IMR-90 (cell line): ENCODE measurements around the gene ABTB1. TPM values are rescaled to one million over a fixed set of nuclear protein-coding genes. Genes with fewer than 3 reads are reported as not detected.

Experiments
- ATAC-seq: fragments of 200-7000 bp; cut with Tn5 transposase; 2 replicates; pipeline ENCODE4 v1.9.1; 2020; ENCODE audit warnings: low read depth, mild to moderate bottlenecking, moderate library complexity
- BruUV-seq: library from RNA; stranded (reverse); fragments of 400-500 nt; replicated peaks from 2 replicates; lab custom pipeline; 2021; lab: Mats Ljungman, UMichigan
- CTCF ChIA-PET: fragments of 300-600 bp; formaldehyde crosslinking; extraction: SDS; loops from one replicate; lab custom pipeline; 2021; ENCODE audit warnings: antibody characterized with exemption; lab: Yijun Ruan, JAX
- POLR2A ChIA-PET: fragments of 300-600 bp; sonication (Branson Sonifier 250); formaldehyde crosslinking; loops from one replicate; lab custom pipeline; 2022; ENCODE audit warnings: antibody characterized with exemption; ENCODE audit not compliant: unreplicated experiment; lab: Charles Lee
- DNase-seq: peaks from one replicate; pipeline ENCODE4 v3.0.0; 2013
- H2AFZ ChIP-seq: replicated peaks from 2 replicates; pipeline ENCODE3; 2013; ENCODE audit warnings: low read length, mild to moderate bottlenecking; ENCODE audit not compliant: poor library complexity
- H2AK5ac ChIP-seq: 2 replicates; pipeline ENCODE4 v1.6.1; 2013; ENCODE audit warnings: low read depth, low read length, inconsistent platforms
- H2AK9ac ChIP-seq: replicated peaks from 2 replicates; pipeline ENCODE3; 2013; ENCODE audit warnings: mild to moderate bottlenecking, low read depth, low read length, moderate library complexity; ENCODE audit not compliant: poor library complexity
- H2BK120ac ChIP-seq: 2 replicates; pipeline ENCODE4 v1.6.1; 2013; ENCODE audit warnings: low read depth, low read length, inconsistent platforms
- H2BK15ac ChIP-seq: 3 replicates; pipeline ENCODE4 v1.6.1; 2013; ENCODE audit warnings: low read depth, low read length, inconsistent platforms
- H2BK20ac ChIP-seq: 2 replicates; pipeline ENCODE4 v1.6.1; 2013; ENCODE audit warnings: low read depth, mild to moderate bottlenecking, inconsistent platforms, low read length, moderate library complexity
- H2BK5ac ChIP-seq: 2 replicates; pipeline ENCODE4 v1.6.1; 2013; ENCODE audit warnings: mild to moderate bottlenecking, low read depth, low read length, inconsistent platforms; ENCODE audit not compliant: poor library complexity, severe bottlenecking
- H3K14ac ChIP-seq: replicated peaks from 2 replicates; pipeline ENCODE4 v1.6.1; 2013; ENCODE audit warnings: low read depth, low read length, inconsistent platforms
- H3K18ac ChIP-seq: 2 replicates; pipeline ENCODE4 v1.6.1; 2013; ENCODE audit warnings: low read depth, low read length, control low read depth
- H3K23ac ChIP-seq: 2 replicates; pipeline ENCODE4 v1.6.1; 2013; ENCODE audit warnings: low read depth, low read length, inconsistent platforms
- H3K27ac ChIP-seq: 2 replicates; pipeline ENCODE4 v1.5.1; 2013; ENCODE audit warnings: mild to moderate bottlenecking, control low read depth, low read length; ENCODE audit not compliant: insufficient read depth
- H3K27me3 ChIP-seq: 2 replicates; pipeline ENCODE4 v1.6.1; 2013; ENCODE audit warnings: low read length; ENCODE audit not compliant: control insufficient read depth, insufficient read depth
- H3K36me3 ChIP-seq: 2 replicates; pipeline ENCODE4 v1.6.1; 2013; ENCODE audit warnings: low read length, mixed read lengths; ENCODE audit not compliant: control insufficient read depth, insufficient read depth
- H3K4ac ChIP-seq: 2 replicates; pipeline ENCODE4 v1.6.1; 2013; ENCODE audit warnings: low read depth, low read length, inconsistent platforms
- H3K4me1 ChIP-seq: 2 replicates; pipeline ENCODE4 v1.6.1; 2013; ENCODE audit warnings: low read length, mixed read lengths; ENCODE audit not compliant: control insufficient read depth, insufficient read depth
- H3K4me2 ChIP-seq: 2 replicates; pipeline ENCODE4 v1.6.1; 2013; ENCODE audit warnings: low read depth, mild to moderate bottlenecking, control low read depth, low read length, moderate library complexity
- H3K4me3 ChIP-seq: 2 replicates; pipeline ENCODE4 v1.5.1; 2013; ENCODE audit warnings: low read depth, mild to moderate bottlenecking, control low read depth, low read length, moderate library complexity; ENCODE audit not compliant: insufficient read depth
- H3K56ac ChIP-seq: 2 replicates; pipeline ENCODE4 v1.6.1; 2013; ENCODE audit warnings: low read length, inconsistent platforms; ENCODE audit not compliant: insufficient read depth; ENCODE audit errors: extremely low read depth
- H3K79me1 ChIP-seq, 2 experiments: 2 replicates each; pipeline ENCODE4 v1.6.1; 2013; ENCODE audit warnings: low read length in 2 of 2, inconsistent platforms in 1 of 2, low read depth in 1 of 2
- H3K9ac ChIP-seq: 2 replicates; pipeline ENCODE4 v1.6.1; 2013; ENCODE audit warnings: low read depth, low read length, control low read depth
- H3K9me1 ChIP-seq: 2 replicates; pipeline ENCODE4 v1.6.1; 2013; ENCODE audit warnings: low read length, inconsistent platforms; ENCODE audit not compliant: insufficient read depth
- H3K9me3 ChIP-seq: 2 replicates; pipeline ENCODE4 v1.6.1; 2013; ENCODE audit warnings: low read length; ENCODE audit not compliant: control insufficient read depth, insufficient read depth
- H4K20me1 ChIP-seq: 2 replicates; pipeline ENCODE4 v1.6.1; 2013; ENCODE audit warnings: low read length, inconsistent platforms; ENCODE audit not compliant: insufficient read depth
- H4K5ac ChIP-seq: 2 replicates; pipeline ENCODE4 v1.6.1; 2013; ENCODE audit warnings: mild to moderate bottlenecking, low read depth, low read length, control low read depth
- H4K8ac ChIP-seq, 2 experiments: 2 replicates each; pipeline ENCODE4 v1.6.1; 2013; ENCODE audit warnings: low read depth in 2 of 2, low read length in 2 of 2, control low read depth in 1 of 2, inconsistent platforms in 1 of 2
- H4K91ac ChIP-seq: 2 replicates; pipeline ENCODE4 v1.6.1; 2013; ENCODE audit warnings: low read depth, low read length, inconsistent platforms; ENCODE audit not compliant: insufficient read depth
- FOS ChIP-seq: fragments of 150-350 bp; IDR thresholded peaks from 2 replicates; pipeline ENCODE4 v1.6.1; 2016; ENCODE audit warnings: low read depth, low read length
- RFX5 ChIP-seq: IDR thresholded peaks from 2 replicates; pipeline ENCODE4 v1.8.0; 2012; ENCODE audit warnings: low read depth, mild to moderate bottlenecking, low read length, moderate library complexity
- SMC3 ChIP-seq: fragments of 150-350 bp; IDR thresholded peaks from 2 replicates; pipeline ENCODE4 v1.6.1; 2016; ENCODE audit warnings: low read depth, mild to moderate bottlenecking, antibody characterized with exemption, low read length, moderate library complexity
- WGBS, 2 experiments: methylation state at CpG; one replicate each; pipeline versions ENCODE4 v1.1.5 to v1.1.7; 2013; ENCODE audit warnings: missing lambda C conversion rate in 2 of 2; ENCODE audit not compliant: insufficient read length in 1 of 2; ENCODE audit errors: extremely low coverage in 2 of 2; 5-methylcytosine and 5-hydroxymethylcytosine counted together
- dilution Hi-C: fragments of 300-500 bp; cut with HindIII; formaldehyde crosslinking; loops from one replicate; pipeline ENCODE4 v1.14.3; 2018; ENCODE audit warnings: low sequenced_read_pairs; ENCODE audit not compliant: unreplicated experiment
- in situ Hi-C: fragments of 300-500 bp; cut with MboI; formaldehyde crosslinking; loops from 3 replicates; pipeline ENCODE4 v1.14.3; 2019; ENCODE audit warnings: low sequenced_read_pairs, inconsistent platforms, mixed read lengths
- intact Hi-C: fragments of 100-400 bp; cut with micrococcal nuclease; formaldehyde crosslinking; loops from 2 replicates; pipeline ENCODE4 v1.10.0; 2022
- polyA plus RNA-seq, 3 experiments: library from polyadenylated mRNA; depleted of rRNA; stranded (reverse); fragments of >200 nt; gene quantifications; 2 replicates each; pipeline ENCODE4 v1.2.3, GENCODE V29; 2012; ENCODE audit warnings: low replicate concordance in 1 of 3
- total RNA-seq: library from RNA; depleted of rRNA; stranded (reverse); fragments of >200 nt; gene quantifications from 2 replicates; pipeline ENCODE4 v1.2.3, GENCODE V29; 2012
- TF ChIP-seq, protein P1 (sequence below): fragments of 150-350 bp; IDR thresholded peaks from 2 replicates; pipeline ENCODE4 v1.6.1; 2017; ENCODE audit warnings: mild to moderate bottlenecking, antibody characterized with exemption, low read length, low read depth

The ABTB1 gene
- total and polyA plus RNA-seq, 2 of the 4 experiments (the other 2 are of a cell fraction), result 3.2 to 23.0 TPM

- no peaks in the 10 kb centered on the region for H3K36me3 ChIP-seq
- no peak overlapping the region for H2BK20ac ChIP-seq
- peaks cover 10% of the 10 kb centered on the region; the same call in 1 of the 2 replicates for H4K20me1 ChIP-seq
- H4K91ac ChIP-seq, result no peak overlapping the region
- H3K4ac ChIP-seq, result no peak overlapping the region
- no peak overlapping the region for H2BK120ac ChIP-seq
- no peak overlapping the region for H3K9ac ChIP-seq
- no TSS peak for BruUV-seq
- no peak overlapping the region for H4K5ac ChIP-seq
- H3K27ac ChIP-seq, result no peak overlapping the region
- H3K79me1 ChIP-seq, result no peaks in the 10 kb centered on the region
- intact Hi-C loops, result no loop called here
- H3K56ac ChIP-seq, result no peak overlapping the region
- in situ Hi-C loops, result no loop called here
- H2BK15ac ChIP-seq, result no peak overlapping the region
- TF ChIP-seq SMC3, result no peak
- TF ChIP-seq, protein P1, sequence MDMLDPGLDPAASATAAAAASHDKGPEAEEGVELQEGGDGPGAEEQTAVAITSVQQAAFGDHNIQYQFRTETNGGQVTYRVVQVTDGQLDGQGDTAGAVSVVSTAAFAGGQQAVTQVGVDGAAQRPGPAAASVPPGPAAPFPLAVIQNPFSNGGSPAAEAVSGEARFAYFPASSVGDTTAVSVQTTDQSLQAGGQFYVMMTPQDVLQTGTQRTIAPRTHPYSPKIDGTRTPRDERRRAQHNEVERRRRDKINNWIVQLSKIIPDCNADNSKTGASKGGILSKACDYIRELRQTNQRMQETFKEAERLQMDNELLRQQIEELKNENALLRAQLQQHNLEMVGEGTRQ, result no peak
- no peak for TF ChIP-seq RFX5
- no peak for TF ChIP-seq FOS
- no peak for DNase-seq
- 0% methylated on average over 1 of the region's 12 CpGs; no CpG with 5 or more reads in 1 of the 2 experiments for WGBS, 2 experiments
- no peak overlapping the region for H3K4me2 ChIP-seq
- H3K4me3 ChIP-seq, result no peak overlapping the region
- H3K9me3 ChIP-seq, result no peaks in the 10 kb centered on the region
- dilution Hi-C loops, result no loop called here
- no peak for ATAC-seq
- POLR2A ChIA-PET, result no interaction called here
- H3K18ac ChIP-seq, result no peak overlapping the region
- H3K27me3 ChIP-seq, result peaks cover 38% of the 10 kb centered on the region
- no peaks in the 10 kb centered on the region; the same call in 1 of the 2 replicates for H3K4me1 ChIP-seq
- no peak overlapping the region for H2AK9ac ChIP-seq
- no peak overlapping the region for H2BK5ac ChIP-seq
- peaks cover 9% of the 10 kb centered on the region for H3K9me1 ChIP-seq
- CTCF ChIA-PET, result no interaction called here
- H3K23ac ChIP-seq, result no peak overlapping the region
- no peak overlapping the region for H2AFZ ChIP-seq
- no peak overlapping the region for H3K14ac ChIP-seq
- no peak overlapping the region for H4K8ac ChIP-seq
- H2AK5ac ChIP-seq, result no peak overlapping the region
Measured at GRCh38 chr3:127634653-127635052, 38.1 kb upstream of the ABTB1 start.
